Caco-2 (cell line): ENCODE results near the gene IFNGR1. TPM values are rescaled to one million over a fixed set of nuclear protein-coding genes. Genes with fewer than 3 reads are reported as not detected.

Experiments used
- BruUV-seq: library from RNA; stranded (reverse); fragments of 400-500 nt; replicated peaks from 2 replicates; lab custom pipeline; 2021; lab: Mats Ljungman, UMichigan
- CTCF ChIA-PET: fragments of 300-600 bp; sonication (Branson Sonifier 250); formaldehyde crosslinking; loops from one replicate; lab custom pipeline; 2022; ENCODE audit warnings: antibody characterized with exemption; lab: Charles Lee
- POLR2A ChIA-PET: fragments of 300-600 bp; sonication (Branson Sonifier 250); formaldehyde crosslinking; loops from one replicate; lab custom pipeline; 2022; ENCODE audit warnings: antibody characterized with exemption; lab: Charles Lee
- DNase-seq, 2 experiments: peaks; one replicate each; pipeline versions ENCODE4 v3.0.0 to v3.0.0-alpha.2; 2020 to 2022
- H3K27me3 ChIP-seq: replicated peaks from 2 replicates; pipeline ENCODE4 v1.6.0; 2011; ENCODE audit warnings: low read length; ENCODE audit not compliant: control insufficient read depth, insufficient read depth
- H3K36me3 ChIP-seq: 2 replicates; pipeline ENCODE4 v1.5.1; 2011; ENCODE audit warnings: low read length; ENCODE audit not compliant: control insufficient read depth, insufficient read depth
- H3K4me1 ChIP-seq: fragments of 250-450 bp; sonication (Bioruptor Pico); 2 replicates; pipeline ENCODE4 v1.5.1; 2020; ENCODE audit warnings: mild to moderate bottlenecking
- H3K4me3 ChIP-seq: 2 replicates; pipeline ENCODE4 v1.5.1; 2011; ENCODE audit warnings: low read depth, mild to moderate bottlenecking, control low read depth, low read length
- H3K9me3 ChIP-seq: fragments of 250-450 bp; sonication (Bioruptor Pico); 2 replicates; pipeline ENCODE4 v1.5.1; 2020; ENCODE audit warnings: mild to moderate bottlenecking, moderate library complexity
- H3K27ac Mint-ChIP-seq: one replicate; pipeline ENCODE4 v1.8.0; 2022; ENCODE audit warnings: mixed read lengths; ENCODE audit not compliant: unreplicated experiment
- H3K27me3 Mint-ChIP-seq: one replicate; pipeline ENCODE4 v1.8.0; 2022; ENCODE audit warnings: mixed read lengths; ENCODE audit not compliant: insufficient read depth, unreplicated experiment
- H3K36me3 Mint-ChIP-seq: one replicate; pipeline ENCODE4 v1.8.0; 2022; ENCODE audit warnings: mild to moderate bottlenecking, mixed read lengths; ENCODE audit not compliant: insufficient read depth, unreplicated experiment
- H3K4me1 Mint-ChIP-seq: one replicate; pipeline ENCODE4 v1.8.0; 2022; ENCODE audit warnings: low read depth, mixed read lengths; ENCODE audit not compliant: unreplicated experiment
- H3K4me3 Mint-ChIP-seq: one replicate; pipeline ENCODE4 v1.8.0; 2022; ENCODE audit warnings: mild to moderate bottlenecking, moderate library complexity, mixed read lengths; ENCODE audit not compliant: unreplicated experiment
- H3K9me3 Mint-ChIP-seq: one replicate; pipeline ENCODE4 v1.8.0; 2022; ENCODE audit warnings: mixed read lengths; ENCODE audit not compliant: unreplicated experiment
- intact Hi-C: fragments of 100-400 bp; cut with micrococcal nuclease; formaldehyde crosslinking; loops from one replicate; pipeline ENCODE4 v1.10.0; 2022; ENCODE audit not compliant: unreplicated experiment
- total RNA-seq: library from RNA; stranded (reverse); gene quantifications from 2 replicates; pipeline ENCODE4 v1.2.3, GENCODE V29; 2022
- TF ChIP-seq, protein P1 (sequence below), 2 experiments: fragments of 200-600 bp in 1 of 2; IDR thresholded peaks; 1 replicate in 1 of 2; 2 replicates in 1 of 2; pipeline versions ENCODE4 v1.5.1 to v1.8.0; 2011 to 2022; ENCODE audit warnings: antibody characterized with exemption in 1 of 2, control low read depth in 1 of 2, inconsistent platforms in 1 of 2, low read depth in 1 of 2, low read length in 1 of 2, mild to moderate bottlenecking in 1 of 2, moderate library complexity in 1 of 2; ENCODE audit not compliant: insufficient read depth in 1 of 2, severe bottlenecking in 1 of 2, unreplicated experiment in 1 of 2

The IFNGR1 gene
- total RNA-seq, 1 experiment from 2014 or later: 58.0 TPM

DNA sequence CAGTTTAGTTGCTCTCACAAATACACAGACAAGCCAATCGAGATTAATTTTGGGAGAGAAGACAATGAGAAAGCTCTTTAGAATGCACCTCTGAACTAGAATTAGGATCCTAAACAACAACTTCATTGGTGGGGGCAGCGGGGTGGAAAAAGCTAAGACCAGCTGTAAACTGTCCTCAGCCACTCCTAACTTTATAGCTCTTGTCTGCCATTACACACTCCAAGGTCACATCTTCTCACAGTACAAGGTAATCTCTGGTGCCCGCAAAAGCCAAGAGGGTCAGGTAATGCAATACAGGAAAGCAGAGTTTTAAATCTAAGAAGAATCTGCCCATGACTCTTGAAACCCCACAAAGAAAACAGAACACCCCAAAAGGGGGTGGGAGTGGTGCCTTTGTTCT is 27.9 kb downstream of the IFNGR1 start:
- CTCF ChIA-PET: no interaction called here
- no peak overlapping the region for H3K4me3 Mint-ChIP-seq
- H3K9me3 Mint-ChIP-seq: peaks cover 25% of the 10 kb centered on the region

DNA sequence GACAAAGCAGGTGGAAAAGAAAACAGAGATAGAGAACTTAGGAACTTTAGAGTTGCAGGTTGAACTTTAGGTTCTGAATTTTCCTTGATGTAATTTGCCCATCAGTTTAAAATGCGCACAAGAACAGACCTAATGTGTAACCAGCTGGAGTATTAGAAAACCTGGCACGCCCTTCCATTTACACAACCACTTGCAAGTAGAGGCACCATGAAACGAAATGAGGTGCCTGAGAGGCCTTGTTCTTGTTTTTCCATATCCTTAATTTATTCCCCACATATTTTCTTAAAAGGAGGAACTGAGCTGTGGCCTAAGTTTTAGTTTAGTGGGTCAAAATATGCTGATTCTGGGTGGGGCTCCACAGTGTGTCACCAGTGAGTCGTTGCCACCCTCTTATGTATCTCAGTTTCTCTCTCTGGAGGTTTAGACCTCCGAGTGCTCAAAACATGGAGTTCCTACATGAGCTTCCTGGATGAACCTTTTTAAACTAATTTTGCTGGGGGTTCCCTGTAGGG is 28.5 kb downstream of the IFNGR1 start:
- Histone ChIP-seq H3K4me1 (no peaks in the 10 kb centered on the region), H3K9me3 (peaks cover 20% of the 10 kb centered on the region), H3K4me3 (no peak overlapping the region), H3K36me3 (no peaks in the 10 kb centered on the region), H3K27me3 (no peaks in the 10 kb centered on the region)
- Mint-ChIP-seq H3K4me3 (no peak overlapping the region), H3K27ac (no peak overlapping the region), H3K4me1 (no peaks in the 10 kb centered on the region), H3K36me3 (peaks cover 8% of the 10 kb centered on the region), H3K27me3 (no peaks in the 10 kb centered on the region), H3K9me3 (peaks cover 27% of the 10 kb centered on the region)
- POLR2A ChIA-PET: no interaction called here
- TF ChIP-seq, protein P1, sequence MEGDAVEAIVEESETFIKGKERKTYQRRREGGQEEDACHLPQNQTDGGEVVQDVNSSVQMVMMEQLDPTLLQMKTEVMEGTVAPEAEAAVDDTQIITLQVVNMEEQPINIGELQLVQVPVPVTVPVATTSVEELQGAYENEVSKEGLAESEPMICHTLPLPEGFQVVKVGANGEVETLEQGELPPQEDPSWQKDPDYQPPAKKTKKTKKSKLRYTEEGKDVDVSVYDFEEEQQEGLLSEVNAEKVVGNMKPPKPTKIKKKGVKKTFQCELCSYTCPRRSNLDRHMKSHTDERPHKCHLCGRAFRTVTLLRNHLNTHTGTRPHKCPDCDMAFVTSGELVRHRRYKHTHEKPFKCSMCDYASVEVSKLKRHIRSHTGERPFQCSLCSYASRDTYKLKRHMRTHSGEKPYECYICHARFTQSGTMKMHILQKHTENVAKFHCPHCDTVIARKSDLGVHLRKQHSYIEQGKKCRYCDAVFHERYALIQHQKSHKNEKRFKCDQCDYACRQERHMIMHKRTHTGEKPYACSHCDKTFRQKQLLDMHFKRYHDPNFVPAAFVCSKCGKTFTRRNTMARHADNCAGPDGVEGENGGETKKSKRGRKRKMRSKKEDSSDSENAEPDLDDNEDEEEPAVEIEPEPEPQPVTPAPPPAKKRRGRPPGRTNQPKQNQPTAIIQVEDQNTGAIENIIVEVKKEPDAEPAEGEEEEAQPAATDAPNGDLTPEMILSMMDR (IDR thresholded peaks at IDR 0.05; ENCODE audit: insufficient read depth in 1 of 2, low read depth in 1 of 2, low read length in 1 of 2, severe bottlenecking in 1 of 2, unreplicated experiment in 1 of 2): no peak
- no peak for DNase-seq
- CTCF ChIA-PET: no interaction called here
- BruUV-seq: no TSS peak
- intact Hi-C loops: no loop called here

More for the DNA sequence above, 27.9 kb downstream of the IFNGR1 start:
- Mint-ChIP-seq H3K36me3 (peaks cover 14% of the 10 kb centered on the region), H3K4me1 (no peaks in the 10 kb centered on the region), H3K27me3 (no peaks in the 10 kb centered on the region), H3K27ac (no peak overlapping the region)
- TF ChIP-seq, protein P1 (IDR thresholded peaks at IDR 0.05; ENCODE audit: insufficient read depth in 1 of 2, low read depth in 1 of 2, low read length in 1 of 2, severe bottlenecking in 1 of 2, unreplicated experiment in 1 of 2): no peak
- Histone ChIP-seq H3K9me3 (peaks cover 20% of the 10 kb centered on the region), H3K4me1 (no peaks in the 10 kb centered on the region), H3K4me3 (no peak overlapping the region), H3K27me3 (no peaks in the 10 kb centered on the region), H3K36me3 (no peaks in the 10 kb centered on the region)
- BruUV-seq: no TSS peak
- intact Hi-C loops: no loop called here
- POLR2A ChIA-PET: no interaction called here
- no peak for DNase-seq

DNA sequence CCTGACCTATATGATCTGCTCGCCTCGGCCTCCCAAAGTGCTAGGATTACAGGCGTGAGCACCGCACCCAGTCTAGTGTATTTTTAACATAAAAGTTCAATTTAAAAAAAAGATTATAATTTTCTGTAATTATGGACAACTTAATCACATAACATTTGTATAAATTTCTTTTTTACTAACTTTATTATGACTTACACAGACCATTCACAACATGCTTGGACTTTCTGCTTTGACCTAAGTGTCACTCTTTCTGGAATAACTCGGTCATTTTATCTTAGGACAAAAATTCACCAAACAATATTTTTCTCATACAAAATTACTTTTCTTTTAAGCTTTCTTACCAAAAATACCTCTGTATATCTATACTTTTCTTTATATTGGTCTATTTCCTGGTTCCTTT is 30.3 kb downstream of the IFNGR1 start:
- POLR2A ChIA-PET: no interaction called here
- H3K4me1 ChIP-seq: no peaks in the 10 kb centered on the region
- no peaks in the 10 kb centered on the region for H3K36me3 Mint-ChIP-seq
- no peaks in the 10 kb centered on the region for H3K36me3 ChIP-seq
- peaks cover 40% of the 10 kb centered on the region for H3K9me3 Mint-ChIP-seq
- H3K27me3 ChIP-seq: no peaks in the 10 kb centered on the region
- intact Hi-C loops: no loop called here
- H3K27ac Mint-ChIP-seq: no peak overlapping the region
- peaks cover 23% of the 10 kb centered on the region for H3K9me3 ChIP-seq
- TF ChIP-seq, protein P1 (IDR thresholded peaks at IDR 0.05; ENCODE audit: insufficient read depth in 1 of 2, low read depth in 1 of 2, low read length in 1 of 2, severe bottlenecking in 1 of 2, unreplicated experiment in 1 of 2): no peak
- H3K4me3 Mint-ChIP-seq: no peak overlapping the region
- no peaks in the 10 kb centered on the region for H3K27me3 Mint-ChIP-seq
- CTCF ChIA-PET: no interaction called here
- peak in 1 of 2 experiments; percentile 39 for DNase-seq
- H3K4me1 Mint-ChIP-seq: no peaks in the 10 kb centered on the region
- no peak overlapping the region for H3K4me3 ChIP-seq
- BruUV-seq: no TSS peak
